Measurements from ENCODE around the gene MED29.

MED29 gene

GRCh38 chr19:39390751-39391437, at the start of gene MED29, which contains the start of gene PAF1:
TSS of gene MED29 (plus strand) at chr19:39391378. CDS start at chr19:39391423, 45 bp downstream.
TSS of gene PAF1 (minus strand) at chr19:39391106. CDS start at chr19:39390864, 242 bp downstream.
- DNase-seq (ENCODE audit: low read depth in 2 of 2) = peak; percentile 99

GRCh38 chr19:39341719-39342604, 49.2 kb upstream of the MED29 start, which contains the start of gene SAMD4B:
TSS of gene SAMD4B (plus strand) at chr19:39342421. CDS start at chr19:39356894, 14,473 bp downstream.
- peak; percentile 95 to 97 for DNase-seq (ENCODE audit: low read depth in 2 of 2)

- no peak for DNase-seq (ENCODE audit: low read depth in 2 of 2)
Observed at GRCh38 chr19:39342647-39343305, 48.4 kb upstream of the MED29 start.

GRCh38 chr19:39345956-39346355, 45.2 kb upstream of the MED29 start:
- DNase-seq (ENCODE audit: low read depth in 2 of 2) = no peak

GRCh38 chr19:39347332-39348164, 43.6 kb upstream of the MED29 start:
- DNase-seq (ENCODE audit: low read depth in 2 of 2) = no peak

- DNase-seq (ENCODE audit: low read depth in 2 of 2) = no peak
Observed at GRCh38 chr19:39349326-39349725, 41.9 kb upstream of the MED29 start.

GRCh38 chr19:39350156-39350555, 41.0 kb upstream of the MED29 start:
- DNase-seq (ENCODE audit: low read depth in 2 of 2) = no peak

GRCh38 chr19:39351537-39352064, 39.6 kb upstream of the MED29 start:
- no peak for DNase-seq (ENCODE audit: low read depth in 2 of 2)

- DNase-seq (ENCODE audit: low read depth in 2 of 2) = no peak
Observed at GRCh38 chr19:39352381-39353255, 38.6 kb upstream of the MED29 start.

GRCh38 chr19:39355253-39355652, 35.9 kb upstream of the MED29 start:
- no peak for DNase-seq (ENCODE audit: low read depth in 2 of 2)

- DNase-seq (ENCODE audit: low read depth in 2 of 2) = no peak
Observed at GRCh38 chr19:39356073-39356472, 35.1 kb upstream of the MED29 start.

- DNase-seq (ENCODE audit: low read depth in 2 of 2) = no peak
Observed at GRCh38 chr19:39356647-39357046, 34.5 kb upstream of the MED29 start.

GRCh38 chr19:39359026-39359425, 32.2 kb upstream of the MED29 start:
- DNase-seq (ENCODE audit: low read depth in 2 of 2) = no peak

GRCh38 chr19:39360599-39360998, 30.6 kb upstream of the MED29 start:
- DNase-seq (ENCODE audit: low read depth in 2 of 2) = no peak

GRCh38 chr19:39362682-39363657, 28.2 kb upstream of the MED29 start:
- DNase-seq (ENCODE audit: low read depth in 2 of 2) = peak in 1 of 2 experiments; percentile 24

- peak in 1 of 2 experiments; percentile 50 for DNase-seq (ENCODE audit: low read depth in 2 of 2)
Observed at GRCh38 chr19:39363901-39364457, 27.2 kb upstream of the MED29 start.

- DNase-seq (ENCODE audit: low read depth in 2 of 2) = no peak
Observed at GRCh38 chr19:39365531-39365930, 25.6 kb upstream of the MED29 start.

GRCh38 chr19:39369200-39369599, 22.0 kb upstream of the MED29 start:
- DNase-seq (ENCODE audit: low read depth in 2 of 2) = no peak
